Measurements from ENCODE around the gene GPC3.

The GPC3 gene

GRCh38 chrX:133495464-133496391 is 489.7 kb downstream of the GPC3 start:
- no peaks in the 10 kb centered on the region for H3K9me3 ChIP-seq (ENCODE audit: control insufficient read depth, insufficient read depth, low read length)
- H3K36me3 ChIP-seq (ENCODE audit: insufficient read depth, low read length) = no peaks in the 10 kb centered on the region
- peaks cover 19% of the 10 kb centered on the region for H3K4me1 ChIP-seq (ENCODE audit: insufficient read depth, low read length)
- no peak overlapping the region for H3K9ac ChIP-seq (ENCODE audit: low read depth, low read length)

GRCh38 chrX:133493366-133493765 is 492.0 kb downstream of the GPC3 start:
- Histone ChIP-seq H3K4me1 (ENCODE audit: insufficient read depth, low read length) (peaks cover 19% of the 10 kb centered on the region), H3K36me3 (ENCODE audit: insufficient read depth, low read length) (no peaks in the 10 kb centered on the region), H3K9me3 (ENCODE audit: control insufficient read depth, insufficient read depth, low read length) (no peaks in the 10 kb centered on the region), H3K9ac (ENCODE audit: low read depth, low read length) (no peak overlapping the region)

GRCh38 chrX:133490955-133491354 is 494.4 kb downstream of the GPC3 start:
- Histone ChIP-seq H3K4me1 (ENCODE audit: insufficient read depth, low read length) (peaks cover 17% of the 10 kb centered on the region), H3K9me3 (ENCODE audit: control insufficient read depth, insufficient read depth, low read length) (no peaks in the 10 kb centered on the region), H3K36me3 (ENCODE audit: insufficient read depth, low read length) (no peaks in the 10 kb centered on the region), H3K9ac (ENCODE audit: low read depth, low read length) (no peak overlapping the region)

All from ES-I3 (cell line).